ENCODE results near the gene NXPH4.

NXPH4 gene

DNA sequence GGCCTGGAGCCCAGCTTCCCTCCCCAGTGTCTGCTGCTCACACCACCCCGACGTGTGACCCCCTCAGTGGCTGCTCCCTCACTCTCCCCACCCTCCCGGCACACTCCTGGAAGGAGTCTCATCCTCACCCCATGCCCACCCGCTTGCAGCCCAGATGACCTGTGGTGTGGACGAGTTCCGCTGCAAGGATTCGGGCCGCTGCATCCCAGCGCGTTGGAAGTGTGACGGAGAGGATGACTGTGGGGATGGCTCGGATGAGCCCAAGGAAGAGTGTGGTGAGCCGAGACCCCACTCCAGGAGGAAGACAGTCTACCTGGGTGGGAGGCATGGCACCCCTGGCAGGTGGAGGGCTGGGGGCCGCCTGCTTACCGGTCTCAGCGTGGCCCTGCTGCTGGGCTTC, 15.0 kb upstream of the NXPH4 start:
- Histone ChIP-seq H3K36me3 (ENCODE audit: insufficient read depth, low read length) (peaks cover 40% of the 10 kb centered on the region; the same call in 1 of the 2 replicates), H3K4me3 (no peak overlapping the region), H3K9me3 (ENCODE audit: low read depth, low read length) (no peaks in the 10 kb centered on the region), H3K27ac (no peak overlapping the region), H3K9ac (ENCODE audit: insufficient read length) (no peak overlapping the region)
- TF ChIP-seq POLR2AphosphoS5 (IDR thresholded peaks at IDR 0.05; ENCODE audit: borderline replicate concordance, low read depth, low read length) = no peak
- TF ChIP-seq EZH2 (IDR thresholded peaks at IDR 0.05) = no peak
- no peak for TF ChIP-seq FOXP2 (optimal IDR thresholded peaks at IDR 0.05; ENCODE audit: control extremely low read depth, extremely low read length, insufficient read depth)
- DNase-seq (ENCODE audit: low read depth, low spot score) = no peak

DNA sequence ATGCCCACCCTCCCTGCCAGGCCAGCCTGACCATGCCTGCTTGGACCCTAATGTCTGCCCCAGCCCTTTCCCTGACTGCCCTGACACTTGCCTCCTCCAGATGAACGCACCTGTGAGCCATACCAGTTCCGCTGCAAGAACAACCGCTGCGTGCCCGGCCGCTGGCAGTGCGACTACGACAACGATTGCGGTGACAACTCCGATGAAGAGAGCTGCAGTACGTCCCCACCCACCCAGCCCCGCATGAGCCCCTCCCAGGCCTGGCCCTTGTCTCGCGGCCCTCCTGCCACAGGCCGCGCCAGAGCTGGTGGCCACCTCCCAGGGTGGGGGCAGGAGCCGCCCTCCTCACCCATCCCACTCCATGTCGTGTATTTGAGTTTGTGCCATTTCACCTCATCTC, 14.3 kb upstream of the NXPH4 start:
- Histone ChIP-seq H3K27ac (no peak overlapping the region), H3K9ac (ENCODE audit: insufficient read length) (no peak overlapping the region), H3K9me3 (ENCODE audit: low read depth, low read length) (no peaks in the 10 kb centered on the region), H3K4me3 (no peak overlapping the region), H3K36me3 (ENCODE audit: insufficient read depth, low read length) (peaks cover 40% of the 10 kb centered on the region; the same call in 1 of the 2 replicates)
- TF ChIP-seq EZH2 (IDR thresholded peaks at IDR 0.05) = no peak
- no peak for TF ChIP-seq POLR2AphosphoS5 (IDR thresholded peaks at IDR 0.05; ENCODE audit: borderline replicate concordance, low read depth, low read length)
- TF ChIP-seq FOXP2 (optimal IDR thresholded peaks at IDR 0.05; ENCODE audit: control extremely low read depth, extremely low read length, insufficient read depth) = no peak
- no peak for DNase-seq (ENCODE audit: low read depth, low spot score)

DNA sequence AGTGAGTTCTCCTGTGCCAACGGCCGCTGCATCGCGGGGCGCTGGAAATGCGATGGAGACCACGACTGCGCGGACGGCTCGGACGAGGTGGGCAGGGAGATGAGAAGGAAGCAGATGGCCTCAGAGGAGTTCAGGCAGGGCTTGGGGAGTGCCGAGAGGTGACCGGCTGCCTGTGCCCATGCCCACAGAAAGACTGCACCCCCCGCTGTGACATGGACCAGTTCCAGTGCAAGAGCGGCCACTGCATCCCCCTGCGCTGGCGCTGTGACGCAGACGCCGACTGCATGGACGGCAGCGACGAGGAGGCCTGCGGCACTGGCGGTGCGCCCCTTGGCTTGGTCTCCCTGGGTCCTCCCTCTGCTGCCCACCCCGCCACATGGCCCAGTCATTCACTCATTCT, 13.4 kb upstream of the NXPH4 start:
- Histone ChIP-seq H3K36me3 (ENCODE audit: insufficient read depth, low read length) (peaks cover 32% of the 10 kb centered on the region; the same call in 1 of the 2 replicates), H3K9me3 (ENCODE audit: low read depth, low read length) (no peaks in the 10 kb centered on the region), H3K9ac (ENCODE audit: insufficient read length) (no peak overlapping the region), H3K27ac (no peak overlapping the region), H3K4me3 (no peak overlapping the region)
- no peak for DNase-seq (ENCODE audit: low read depth, low spot score)
- TF ChIP-seq FOXP2 (optimal IDR thresholded peaks at IDR 0.05; ENCODE audit: control extremely low read depth, extremely low read length, insufficient read depth) (no peak), EZH2 (IDR thresholded peaks at IDR 0.05) (no peak), POLR2AphosphoS5 (IDR thresholded peaks at IDR 0.05; ENCODE audit: borderline replicate concordance, low read depth, low read length) (no peak)

DNA sequence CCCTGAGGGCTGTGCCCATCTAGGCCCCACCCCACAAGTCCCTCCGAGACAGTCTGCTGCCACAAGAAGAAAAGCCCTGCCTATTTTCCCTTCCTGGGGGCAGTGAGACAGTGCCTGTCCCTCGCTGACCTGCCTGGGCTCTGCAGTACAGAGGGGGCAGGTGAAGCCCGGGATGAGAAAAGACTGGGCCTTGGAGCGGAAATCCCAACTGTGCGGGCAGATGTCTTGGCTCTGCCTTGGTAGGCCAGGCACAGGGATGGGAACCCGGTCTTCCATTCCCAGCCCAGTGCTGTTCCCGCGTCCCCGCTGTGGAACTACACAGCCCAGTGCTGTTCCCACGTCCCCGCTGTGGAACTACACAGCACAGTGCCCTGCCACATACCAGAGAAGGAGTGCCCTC, 12.8 kb upstream of the NXPH4 start:
- DNase-seq (ENCODE audit: low read depth, low spot score) = no peak
- TF ChIP-seq EZH2 (IDR thresholded peaks at IDR 0.05) (no peak), FOXP2 (optimal IDR thresholded peaks at IDR 0.05; ENCODE audit: control extremely low read depth, extremely low read length, insufficient read depth) (no peak), POLR2AphosphoS5 (IDR thresholded peaks at IDR 0.05; ENCODE audit: borderline replicate concordance, low read depth, low read length) (no peak)
- no peak overlapping the region for H3K4me3 ChIP-seq
- H3K9ac ChIP-seq (ENCODE audit: insufficient read length) = no peak overlapping the region
- no peaks in the 10 kb centered on the region for H3K9me3 ChIP-seq (ENCODE audit: low read depth, low read length)
- peaks cover 26% of the 10 kb centered on the region; the same call in 1 of the 2 replicates for H3K36me3 ChIP-seq (ENCODE audit: insufficient read depth, low read length)
- no peak overlapping the region for H3K27ac ChIP-seq

DNA sequence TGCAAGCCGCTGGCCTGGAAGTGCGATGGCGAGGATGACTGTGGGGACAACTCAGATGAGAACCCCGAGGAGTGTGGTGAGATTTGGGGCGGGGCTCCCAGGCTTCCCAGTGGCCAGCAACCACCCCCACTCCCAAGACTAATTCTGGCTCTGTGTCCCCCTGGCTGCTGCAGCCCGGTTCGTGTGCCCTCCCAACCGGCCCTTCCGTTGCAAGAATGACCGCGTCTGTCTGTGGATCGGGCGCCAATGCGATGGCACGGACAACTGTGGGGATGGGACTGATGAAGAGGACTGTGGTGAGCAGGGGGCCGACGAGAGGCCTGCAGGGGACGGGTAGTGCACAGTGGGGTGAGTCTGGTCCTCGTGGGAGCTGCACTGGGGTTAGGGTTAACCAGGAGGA, 12.1 kb upstream of the NXPH4 start:
- no peak overlapping the region for H3K9ac ChIP-seq (ENCODE audit: insufficient read length)
- TF ChIP-seq EZH2 (IDR thresholded peaks at IDR 0.05) (no peak), POLR2AphosphoS5 (IDR thresholded peaks at IDR 0.05; ENCODE audit: borderline replicate concordance, low read depth, low read length) (no peak), FOXP2 (optimal IDR thresholded peaks at IDR 0.05; ENCODE audit: control extremely low read depth, extremely low read length, insufficient read depth) (no peak)
- H3K36me3 ChIP-seq (ENCODE audit: insufficient read depth, low read length) = peaks cover 21% of the 10 kb centered on the region; the same call in 1 of the 2 replicates
- H3K27ac ChIP-seq = no peak overlapping the region
- H3K4me3 ChIP-seq = no peak overlapping the region
- H3K9me3 ChIP-seq (ENCODE audit: low read depth, low read length) = no peaks in the 10 kb centered on the region
- no peak for DNase-seq (ENCODE audit: low read depth, low spot score)

DNA sequence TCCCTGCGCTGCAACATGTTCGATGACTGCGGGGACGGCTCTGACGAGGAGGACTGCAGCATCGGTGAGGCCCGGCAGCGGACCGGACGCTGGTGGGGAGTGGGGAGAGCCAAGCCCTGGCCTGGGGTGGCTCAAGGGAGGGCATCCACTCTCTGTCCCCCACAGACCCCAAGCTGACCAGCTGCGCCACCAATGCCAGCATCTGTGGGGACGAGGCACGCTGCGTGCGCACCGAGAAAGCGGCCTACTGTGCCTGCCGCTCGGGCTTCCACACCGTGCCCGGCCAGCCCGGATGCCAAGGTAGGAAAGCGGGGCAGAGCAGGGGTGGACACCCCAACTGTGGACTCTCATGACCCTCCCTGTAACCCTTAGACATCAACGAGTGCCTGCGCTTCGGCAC, 11.4 kb upstream of the NXPH4 start:
- Histone ChIP-seq H3K9ac (ENCODE audit: insufficient read length) (no peak overlapping the region), H3K27ac (no peak overlapping the region), H3K4me3 (no peak overlapping the region), H3K9me3 (ENCODE audit: low read depth, low read length) (no peaks in the 10 kb centered on the region), H3K36me3 (ENCODE audit: insufficient read depth, low read length) (peaks cover 21% of the 10 kb centered on the region; the same call in 1 of the 2 replicates)
- no peak for DNase-seq (ENCODE audit: low read depth, low spot score)
- no peak for TF ChIP-seq EZH2 (IDR thresholded peaks at IDR 0.05)

DNA sequence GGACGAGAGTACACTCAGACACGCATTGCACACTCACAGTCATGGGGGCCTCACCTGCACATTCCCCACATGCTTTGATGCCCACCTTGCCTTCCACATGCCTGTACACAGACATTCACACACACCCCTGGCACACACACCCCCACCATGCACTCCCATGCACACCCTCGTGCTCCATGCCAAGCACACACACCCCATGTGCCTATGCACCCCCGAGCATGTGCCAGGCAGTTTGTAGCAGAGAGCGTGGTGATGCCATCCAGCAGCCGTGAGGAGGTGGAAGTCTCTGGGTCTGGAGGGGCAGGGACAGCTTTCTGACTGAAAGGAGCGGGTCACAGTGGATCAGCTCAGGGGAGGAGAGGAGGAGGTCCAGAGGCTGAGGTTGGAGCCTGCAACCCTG, 10.7 kb upstream of the NXPH4 start:
- no peaks in the 10 kb centered on the region for H3K9me3 ChIP-seq (ENCODE audit: low read depth, low read length)
- no peak overlapping the region for H3K4me3 ChIP-seq
- no peak overlapping the region for H3K27ac ChIP-seq
- H3K36me3 ChIP-seq (ENCODE audit: insufficient read depth, low read length) = peaks cover 19% of the 10 kb centered on the region; the same call in 1 of the 2 replicates
- TF ChIP-seq POLR2AphosphoS5 (IDR thresholded peaks at IDR 0.05; ENCODE audit: borderline replicate concordance, low read depth, low read length) = no peak
- no peak for TF ChIP-seq EZH2 (IDR thresholded peaks at IDR 0.05)
- no peak overlapping the region for H3K9ac ChIP-seq (ENCODE audit: insufficient read length)
- DNase-seq (ENCODE audit: low read depth, low spot score) = no peak

DNA sequence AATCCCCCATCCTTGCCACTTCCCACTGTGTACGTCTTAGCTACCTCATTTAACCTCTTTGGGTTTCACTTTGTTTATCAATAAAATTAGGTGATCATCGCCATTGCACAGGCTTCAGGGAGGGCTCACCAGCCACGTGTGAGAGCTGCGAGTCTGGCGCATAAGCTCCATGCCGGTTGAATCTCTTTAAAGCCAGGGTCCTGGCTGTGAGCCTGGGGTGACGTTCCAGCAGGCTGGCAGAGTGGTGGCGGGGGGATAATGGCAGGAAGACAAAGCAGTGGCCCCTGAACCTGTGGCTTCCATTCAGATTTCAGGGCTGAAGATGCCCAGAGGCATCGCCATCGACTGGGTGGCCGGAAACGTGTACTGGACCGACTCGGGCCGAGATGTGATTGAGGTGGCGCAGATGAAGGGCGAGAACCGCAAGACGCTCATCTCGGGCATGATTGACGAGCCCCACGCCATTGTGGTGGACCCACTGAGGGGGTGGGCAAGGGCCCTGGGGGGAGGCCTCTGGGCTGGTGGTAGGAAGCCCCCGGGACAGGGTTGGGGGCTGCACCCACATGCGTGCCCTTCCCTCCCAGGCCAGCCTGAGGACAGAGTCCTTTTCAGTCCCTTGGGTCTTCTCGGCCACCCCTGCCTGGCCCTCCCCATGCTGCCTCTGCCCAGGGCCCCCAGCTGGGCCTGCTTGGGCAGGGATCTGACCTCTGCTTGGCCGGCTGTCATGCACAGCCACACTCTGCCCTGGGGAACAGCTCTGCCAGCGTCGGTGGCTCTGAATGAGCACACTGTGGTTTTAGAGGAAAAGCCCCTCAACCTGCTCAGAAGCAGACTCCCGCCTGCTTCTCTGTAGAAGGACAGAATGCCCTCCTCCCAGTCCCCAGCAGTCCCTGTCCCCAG, 8.6 kb upstream of the NXPH4 start:
- no peak for DNase-seq (ENCODE audit: low read depth, low spot score)
- H3K9ac ChIP-seq (ENCODE audit: insufficient read length) = no peak overlapping the region
- no peaks in the 10 kb centered on the region for H3K9me3 ChIP-seq (ENCODE audit: low read depth, low read length)
- TF ChIP-seq FOXP2 (optimal IDR thresholded peaks at IDR 0.05; ENCODE audit: control extremely low read depth, extremely low read length, insufficient read depth) (no peak), POLR2AphosphoS5 (IDR thresholded peaks at IDR 0.05; ENCODE audit: borderline replicate concordance, low read depth, low read length) (no peak), EZH2 (IDR thresholded peaks at IDR 0.05) (no peak)
- H3K4me3 ChIP-seq = no peak overlapping the region
- peaks cover 15% of the 10 kb centered on the region; the same call in 1 of the 2 replicates for H3K36me3 ChIP-seq (ENCODE audit: insufficient read depth, low read length)
- H3K27ac ChIP-seq = no peak overlapping the region

All from SK-N-MC (cell line).